DMS153 (cell line): Measurements from ENCODE around the gene ELFN2.

Experiments
- DNase-seq: peaks from one replicate; lab custom pipeline; 2025; lab: John Stamatoyannopoulos, UW

Gene ELFN2

DNA sequence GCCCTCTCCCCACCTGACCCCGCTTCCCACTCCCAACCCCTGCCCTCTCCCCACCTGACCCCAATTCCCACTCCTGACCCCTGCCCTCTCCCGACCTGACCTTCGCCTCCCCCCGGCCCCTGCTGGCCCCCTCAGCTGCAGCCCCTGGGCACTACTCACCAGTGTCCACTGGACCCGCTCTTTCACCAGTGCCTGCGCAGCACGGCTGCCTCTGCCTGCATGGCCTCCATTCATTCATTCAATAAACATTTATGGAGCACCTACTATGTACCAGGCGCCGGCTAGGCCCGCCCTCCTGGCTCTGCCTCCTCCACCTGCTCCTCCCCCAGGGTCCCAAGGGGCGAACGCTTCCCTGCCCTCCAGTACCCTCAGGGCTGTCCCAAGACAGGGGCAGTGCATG is 42.6 kb downstream of the ELFN2 start:
- no peak for DNase-seq

DNA sequence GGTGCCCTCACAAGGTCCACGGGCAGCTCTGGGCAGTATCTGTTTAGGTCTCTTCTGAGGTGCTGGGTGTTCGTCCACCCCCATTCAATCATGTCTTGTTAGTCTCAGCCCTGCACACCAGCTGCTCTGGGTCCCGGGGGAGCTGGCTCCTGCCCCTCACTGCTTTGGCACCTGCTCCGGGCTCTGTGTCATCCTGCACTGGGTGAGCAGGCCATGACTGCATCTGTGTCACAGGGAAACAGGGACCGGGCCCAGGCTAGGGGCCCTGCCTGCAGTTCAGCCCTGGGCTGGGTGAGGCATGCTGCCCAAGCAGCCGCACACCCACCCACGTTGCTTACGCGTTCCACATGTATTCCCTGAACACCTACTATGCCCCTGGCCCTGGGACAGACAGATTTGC is 43.9 kb downstream of the ELFN2 start:
- DNase-seq: peak; percentile 28

DNA sequence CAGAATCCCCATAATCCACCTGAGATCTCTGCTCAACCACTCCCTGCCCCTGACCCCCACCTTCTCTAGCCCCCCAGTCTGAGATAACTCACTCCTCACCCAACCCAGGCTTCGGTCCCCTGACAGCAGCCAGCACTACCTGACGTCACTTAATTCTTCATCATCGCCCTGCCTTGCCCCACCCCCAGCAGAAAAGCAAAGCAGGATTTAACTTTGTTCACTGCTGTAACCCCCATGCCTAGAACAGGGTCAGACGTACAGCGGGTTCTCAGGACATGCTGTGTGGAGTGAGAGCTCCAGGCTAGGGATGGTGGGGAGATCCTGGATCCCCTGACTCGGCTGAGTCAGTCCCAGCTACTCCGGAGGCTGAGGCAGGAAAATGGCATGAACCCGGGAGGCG is 45.8 kb downstream of the ELFN2 start:
- no peak for DNase-seq

DNA sequence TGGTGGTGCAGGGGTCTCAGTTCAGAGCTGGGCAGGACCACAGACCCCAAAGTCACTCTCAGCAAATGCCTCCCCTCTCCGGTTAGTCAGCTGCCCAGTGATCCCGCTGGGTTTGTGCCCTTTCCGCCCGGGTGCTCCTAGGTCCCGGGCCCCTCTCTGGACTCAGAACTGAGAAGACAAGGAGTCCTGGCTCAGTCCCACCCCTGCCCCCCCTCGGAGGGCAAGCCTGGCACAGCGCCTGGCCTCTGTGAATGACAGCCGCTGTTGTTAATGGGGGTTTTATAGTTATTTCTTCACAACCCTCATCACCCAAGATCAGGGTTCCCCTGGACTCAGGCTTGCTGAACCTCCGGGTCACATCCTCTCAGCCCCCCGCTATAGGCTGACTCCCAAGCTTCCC is 47.6 kb downstream of the ELFN2 start:
- no peak for DNase-seq

DNA sequence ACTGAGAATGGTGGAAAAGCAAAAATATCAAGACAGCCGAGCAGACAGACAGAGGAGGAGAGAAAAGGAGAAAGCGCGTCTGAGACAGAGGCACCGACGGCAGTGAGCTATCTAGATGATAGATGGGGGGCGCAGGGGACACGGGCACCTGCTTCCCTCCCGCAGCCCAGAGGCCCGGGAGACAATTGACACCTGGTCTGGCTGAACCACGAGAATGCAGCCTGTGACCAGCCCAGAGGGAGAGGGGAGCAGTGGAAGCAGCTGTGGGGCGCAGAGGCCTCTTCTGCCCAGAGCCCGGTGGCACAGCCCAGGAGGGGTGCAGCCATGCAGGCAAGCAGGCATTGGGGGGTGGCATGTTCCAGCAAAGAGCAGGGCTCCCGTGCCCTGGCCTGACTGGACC is 48.2 kb downstream of the ELFN2 start:
- DNase-seq: no peak

DNA sequence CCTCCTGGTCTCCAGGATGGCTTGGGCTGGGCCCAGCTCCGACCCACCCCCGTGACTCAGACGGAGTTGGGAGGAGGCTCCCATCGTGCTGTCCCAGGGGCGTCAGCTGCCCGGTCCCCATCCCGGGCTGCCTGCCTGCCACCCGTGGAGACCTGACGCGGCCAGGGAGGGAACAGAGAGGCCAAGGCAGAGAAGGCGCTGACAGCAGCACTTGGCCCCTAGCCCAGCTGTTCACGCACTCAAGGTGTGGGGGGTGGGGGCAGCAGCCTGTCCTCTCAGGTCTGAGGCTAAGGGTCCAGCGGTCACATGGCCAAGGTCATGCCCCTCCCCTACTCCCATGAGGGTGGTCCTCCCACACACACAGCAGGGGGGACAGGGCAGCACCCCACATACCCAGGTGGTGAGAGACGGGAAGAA is 48.6 kb downstream of the ELFN2 start:
- DNase-seq: no peak

DNA sequence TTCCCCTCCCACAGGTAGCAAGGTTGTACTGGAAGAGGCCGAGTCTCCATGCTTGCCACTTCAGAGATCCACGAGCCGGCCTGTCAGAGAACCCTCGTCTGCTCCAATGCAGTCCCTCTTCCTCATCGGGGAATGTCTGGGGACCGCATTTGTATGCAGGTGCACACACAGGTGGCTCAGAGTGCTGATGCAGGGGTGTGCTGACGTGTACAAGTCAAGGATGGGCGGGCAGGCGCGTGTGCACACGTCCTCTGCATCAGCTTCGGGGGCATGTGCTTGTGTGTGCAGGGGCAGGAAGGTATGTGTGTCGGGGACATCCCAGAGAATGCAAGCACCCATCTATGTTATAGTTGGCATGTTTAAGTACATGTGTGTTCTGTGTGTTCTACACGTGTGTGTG is 49.4 kb downstream of the ELFN2 start:
- DNase-seq: no peak

DNA sequence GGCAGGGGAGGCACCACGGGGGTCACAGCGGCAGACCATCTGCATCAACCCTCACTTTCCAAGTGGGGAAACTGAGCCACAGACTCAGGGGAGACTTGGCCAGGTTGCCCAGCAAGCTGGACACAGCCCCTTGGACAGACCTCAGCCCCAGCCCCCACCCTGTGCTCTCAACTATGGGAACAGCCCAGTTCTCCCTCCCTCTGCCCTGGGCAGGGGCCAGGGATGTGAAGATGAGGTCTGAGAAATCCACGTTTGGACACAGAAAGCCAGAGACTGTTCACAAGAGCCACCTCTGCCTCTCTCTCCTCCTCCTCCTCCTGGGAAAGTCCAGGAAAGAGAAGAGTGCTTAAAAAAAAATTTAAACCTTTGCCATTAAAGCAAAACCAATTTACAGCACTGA is 50.1 kb downstream of the ELFN2 start:
- DNase-seq: no peak

DNA sequence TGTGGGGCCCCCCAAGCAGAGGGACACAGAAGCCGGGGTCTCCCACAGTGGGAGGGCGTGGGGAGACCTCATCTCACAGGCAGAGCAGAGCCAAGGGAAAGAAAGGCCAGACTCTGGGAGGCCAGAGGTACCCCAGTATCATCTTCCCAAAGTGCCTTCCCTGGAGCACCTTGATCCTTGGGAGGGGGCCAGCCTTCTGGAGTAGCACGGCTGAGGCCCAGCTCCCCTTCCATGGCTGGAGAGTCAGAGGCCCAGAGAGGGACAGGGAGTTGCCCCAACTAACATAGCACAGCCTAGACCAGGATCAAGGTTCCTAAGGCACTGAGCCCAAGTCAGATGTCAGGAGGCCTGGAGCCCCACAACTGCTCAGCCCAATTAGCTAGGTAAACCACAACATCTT is 50.6 kb downstream of the ELFN2 start:
- no peak for DNase-seq

DNA sequence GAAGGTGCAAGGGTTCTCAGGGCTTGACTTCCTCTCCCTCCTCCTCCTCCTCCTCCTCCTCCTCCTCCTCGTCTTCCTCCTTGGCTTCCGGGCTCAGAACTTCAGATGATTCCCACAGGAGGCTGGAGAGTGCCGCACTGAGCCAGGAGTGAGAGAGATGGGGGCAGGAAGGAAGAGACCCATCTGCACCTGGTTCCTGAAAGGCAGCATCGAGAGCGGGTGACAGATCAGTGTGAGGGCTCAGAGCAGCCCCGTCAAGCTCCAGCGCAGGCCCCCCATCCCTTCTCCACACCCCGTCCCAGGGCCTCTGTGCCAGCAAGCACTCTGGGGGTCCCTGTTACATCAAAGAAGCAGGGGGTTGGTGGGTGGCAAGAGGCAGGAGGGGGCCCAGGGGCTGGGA is 51.5 kb downstream of the ELFN2 start:
- no peak for DNase-seq

DNA sequence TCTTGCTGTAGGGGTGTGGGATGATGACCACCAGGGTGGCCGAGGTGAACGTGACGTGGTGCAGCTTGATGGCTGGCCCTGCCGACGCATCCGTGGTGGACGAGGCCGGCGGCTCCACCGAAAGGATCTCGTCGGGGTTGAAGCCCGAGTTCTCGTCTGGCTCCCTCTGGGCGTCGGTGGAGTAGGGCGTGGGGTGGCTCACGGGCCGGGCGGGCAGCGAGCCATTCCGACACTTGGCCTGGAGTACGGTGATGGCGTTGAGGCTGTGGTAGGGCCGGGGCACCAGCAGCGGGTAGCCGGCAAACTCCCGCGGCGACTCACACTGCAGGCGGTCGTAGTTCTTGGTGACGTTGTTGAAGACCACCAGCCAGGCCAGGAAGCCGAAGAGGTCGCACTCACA is 52.7 kb downstream of the ELFN2 start:
- no peak for DNase-seq

DNA sequence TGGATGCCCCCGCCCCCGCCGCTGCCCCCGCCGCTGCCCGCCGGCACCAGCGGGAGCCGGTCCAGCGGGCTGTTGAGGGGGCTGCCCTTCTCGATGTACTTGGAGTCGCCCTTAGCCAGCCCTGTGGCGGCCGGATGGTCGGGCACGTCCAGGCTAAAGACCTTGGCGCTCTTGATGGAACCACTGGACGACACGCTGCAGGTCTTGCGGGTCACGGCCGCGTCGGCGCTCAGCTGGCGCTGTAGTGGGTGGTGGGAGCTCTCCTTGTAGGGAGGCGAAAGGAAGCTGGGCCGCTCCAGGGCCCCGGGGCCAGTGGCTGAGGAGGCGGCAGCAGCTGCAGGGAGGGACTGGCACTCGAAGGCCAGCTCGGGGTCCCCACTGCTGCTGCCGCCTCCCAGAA is 53.8 kb downstream of the ELFN2 start:
- no peak for DNase-seq

DNA sequence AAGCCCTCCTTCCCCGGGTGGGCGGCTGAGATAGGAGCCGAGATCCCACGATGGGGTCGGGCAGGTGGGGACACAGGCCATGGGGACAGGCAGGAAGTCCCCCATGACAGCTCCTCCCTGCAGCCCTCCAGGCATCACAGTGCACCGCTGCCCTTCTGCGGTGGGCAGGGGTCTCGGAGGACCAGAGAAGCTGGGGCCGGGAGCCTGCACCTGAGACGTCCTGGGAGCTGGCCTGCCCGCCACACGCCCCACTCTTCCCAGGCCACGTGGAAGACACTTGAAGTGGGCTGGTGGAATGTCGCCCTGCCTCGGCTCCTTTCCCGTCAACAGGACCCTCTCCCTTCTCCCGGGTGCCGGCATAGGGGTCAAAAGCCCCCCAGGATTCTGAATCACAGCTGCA is 55.4 kb downstream of the ELFN2 start:
- DNase-seq: no peak

DNA sequence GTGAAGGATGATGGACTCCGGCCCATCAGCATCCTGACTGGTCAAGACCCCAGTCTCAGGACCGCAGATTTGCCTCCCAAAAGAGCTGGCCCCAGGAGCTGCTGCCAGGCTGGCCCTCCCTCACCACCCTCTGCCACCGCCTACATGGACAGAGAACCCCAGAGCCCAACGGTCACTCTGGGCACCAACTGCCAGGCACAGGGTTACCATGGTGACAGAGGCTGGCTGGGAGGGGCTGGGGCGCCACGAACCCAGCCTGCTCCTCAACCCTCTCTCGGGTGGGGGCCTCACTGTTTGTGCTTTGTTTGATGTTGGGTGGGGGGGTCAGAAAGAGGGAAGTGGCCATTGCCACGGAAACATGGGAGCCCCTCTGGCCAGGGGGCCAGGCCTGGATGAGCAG is 55.8 kb downstream of the ELFN2 start:
- no peak for DNase-seq

DNA sequence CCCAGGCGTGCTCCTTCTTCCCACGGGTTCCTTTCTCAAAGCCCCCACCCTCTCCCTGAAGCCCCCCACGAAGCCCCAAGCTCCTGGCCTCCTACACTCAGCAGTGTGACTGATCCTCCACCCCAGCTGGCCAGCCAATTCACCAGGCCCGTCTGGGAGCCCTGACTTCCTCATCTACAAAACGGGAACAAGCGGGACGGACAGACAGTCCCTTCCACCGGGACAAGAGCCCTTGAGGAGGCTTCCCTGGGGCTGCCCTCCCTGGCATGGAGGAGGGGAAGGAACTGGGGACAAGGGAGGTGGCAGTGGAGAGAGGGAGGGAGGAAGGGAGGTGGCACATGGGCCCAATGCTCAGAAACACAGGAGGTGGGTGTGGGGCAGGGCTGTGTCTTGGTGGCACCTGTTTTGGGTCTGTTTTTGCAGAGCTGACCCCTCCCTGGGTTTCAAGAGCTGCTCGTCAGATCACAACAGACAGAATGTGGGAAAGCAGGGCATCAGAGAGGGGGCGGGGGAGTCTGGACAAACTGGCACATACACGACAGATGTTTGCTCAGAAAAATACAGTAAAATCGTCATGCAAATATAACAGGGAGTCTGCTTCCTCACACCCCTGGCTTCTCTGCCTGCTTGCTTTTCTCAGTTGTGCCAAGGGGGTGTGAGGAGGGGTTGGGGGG is 56.8 kb downstream of the ELFN2 start:
- no peak for DNase-seq

DNA sequence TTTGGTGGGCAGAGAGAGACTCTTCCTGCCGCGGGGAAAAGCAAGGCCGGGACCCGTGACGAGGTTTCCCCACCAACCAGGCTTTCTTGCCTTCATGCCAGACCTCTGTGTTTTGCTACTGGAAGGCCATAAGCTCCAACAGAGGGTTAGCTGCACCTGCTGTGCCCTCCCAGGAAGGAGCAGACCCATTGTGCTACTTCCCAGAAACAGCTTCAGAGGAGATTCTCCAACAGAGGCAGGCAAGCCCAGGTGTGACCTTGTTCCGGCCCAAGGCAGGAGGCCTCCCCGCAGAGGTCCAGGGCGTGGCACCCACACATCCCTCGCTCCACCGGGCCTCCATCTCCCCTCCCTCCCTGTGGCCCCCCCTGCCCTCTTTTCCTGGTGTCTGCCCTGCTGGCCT is 57.8 kb downstream of the ELFN2 start:
- no peak for DNase-seq

DNA sequence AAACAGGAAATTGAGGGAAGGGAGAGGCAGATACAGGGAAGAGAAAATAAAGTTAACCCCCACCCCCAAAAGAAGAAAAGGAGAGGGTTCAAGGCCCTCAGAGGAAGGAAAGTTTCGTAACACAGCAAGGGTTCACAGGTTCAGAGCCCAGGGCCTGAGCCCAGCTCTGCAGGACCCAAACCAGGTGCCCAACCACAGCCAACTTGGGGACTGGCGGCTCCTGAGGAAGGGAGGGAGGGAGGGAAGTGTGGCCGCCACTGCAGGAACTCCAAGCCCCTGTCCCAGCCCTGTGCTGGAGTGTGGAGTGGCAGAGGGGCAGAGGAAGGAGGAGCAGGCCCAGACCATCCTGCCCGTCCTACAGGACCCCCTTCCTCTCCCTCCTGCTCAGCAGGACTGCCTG is 59.2 kb downstream of the ELFN2 start:
- DNase-seq: no peak

DNA sequence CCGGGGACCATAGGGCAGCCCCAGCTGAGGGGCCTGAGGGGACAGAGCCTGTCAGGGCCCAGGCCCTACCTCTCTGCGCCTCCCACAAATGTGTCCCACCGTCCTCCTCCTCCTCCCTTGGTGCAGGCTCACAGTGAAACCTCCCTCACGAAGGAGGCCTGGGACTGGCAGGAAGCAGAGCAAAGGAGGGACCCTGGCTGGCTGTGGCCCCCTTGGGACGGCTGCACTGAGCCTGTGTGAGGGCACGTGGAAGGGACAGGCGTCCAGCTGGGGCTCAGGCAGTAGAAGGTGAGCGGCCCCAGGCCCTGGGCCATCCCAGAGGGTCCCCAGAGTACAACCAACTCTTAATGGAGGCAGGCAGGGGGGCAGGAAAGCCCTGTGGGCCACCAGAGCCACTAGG is 60.7 kb downstream of the ELFN2 start:
- no peak for DNase-seq

DNA sequence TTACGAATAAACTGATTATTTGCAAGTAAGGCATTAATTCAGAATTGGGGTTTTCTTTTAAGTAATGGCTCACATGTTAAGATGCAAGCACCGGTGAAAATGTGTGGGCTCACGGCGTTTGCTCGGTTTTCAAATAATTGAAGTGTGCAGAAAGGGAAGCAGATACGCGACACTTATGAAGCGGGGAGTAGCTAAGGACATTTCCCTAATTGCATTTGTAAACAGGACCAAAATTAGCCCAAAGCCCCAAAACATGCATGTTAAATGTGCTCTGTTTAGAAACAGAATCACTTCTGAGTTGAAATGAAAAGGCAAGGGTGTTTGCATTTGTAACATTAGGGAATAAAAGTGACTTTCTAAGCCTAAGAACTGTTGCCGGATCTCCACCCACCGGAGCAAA is 61.3 kb downstream of the ELFN2 start:
- no peak for DNase-seq

DNA sequence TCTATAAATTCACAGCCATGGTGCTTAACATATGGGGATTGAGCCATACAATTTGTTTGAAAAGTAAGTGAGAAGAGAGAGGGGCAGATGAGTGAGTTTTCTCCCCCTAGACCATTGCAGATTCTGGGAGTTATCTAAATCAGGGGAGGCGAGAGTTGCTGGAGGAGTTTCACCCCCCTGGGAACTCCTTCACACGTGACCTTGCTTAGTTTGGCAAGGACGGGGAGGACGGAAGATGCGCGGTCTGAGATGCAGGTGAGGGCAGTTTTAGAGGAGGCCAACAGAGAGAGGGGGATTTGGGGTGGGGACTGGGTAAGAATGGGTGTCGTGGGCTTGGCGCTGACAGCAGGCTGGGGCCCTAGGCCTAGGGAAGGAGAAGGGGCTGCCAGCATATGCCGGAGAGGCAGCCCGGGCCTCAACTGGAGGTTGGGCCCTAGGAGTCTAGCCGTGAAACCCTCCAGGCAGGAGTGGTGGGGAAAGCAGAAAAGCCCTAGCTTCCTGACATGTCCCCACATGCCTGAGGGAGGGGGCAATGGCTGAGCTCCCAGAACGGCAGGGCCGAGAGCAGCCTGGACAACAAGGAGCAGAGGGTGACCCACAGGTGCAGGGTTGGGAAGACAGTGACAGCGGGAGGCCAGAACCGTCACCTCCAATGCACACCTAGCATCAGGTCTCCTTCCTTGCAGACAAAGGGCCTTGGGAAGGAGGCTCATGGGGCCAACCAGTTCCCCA is 63.9 kb downstream of the ELFN2 start:
- no peak for DNase-seq

DNA sequence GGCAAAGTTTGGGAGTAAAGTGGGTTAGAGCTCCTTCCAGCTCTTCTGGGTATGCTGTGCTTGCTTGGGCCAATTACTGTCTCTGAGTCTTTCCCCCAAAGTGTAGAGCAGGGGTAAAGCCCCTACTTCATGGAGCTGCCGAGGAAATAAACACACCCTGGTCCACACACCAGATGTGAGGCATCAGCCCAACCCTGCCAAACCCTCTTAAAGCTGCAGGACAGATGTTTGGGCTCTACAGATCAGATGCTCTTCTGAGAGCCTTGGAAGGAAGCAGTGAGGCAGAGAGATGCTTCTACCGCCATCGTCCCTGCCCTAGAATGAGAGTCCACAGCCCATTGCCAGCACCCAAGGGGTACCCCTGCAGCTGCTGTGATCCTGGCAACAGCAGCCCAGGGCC is 64.7 kb downstream of the ELFN2 start:
- no peak for DNase-seq

DNA sequence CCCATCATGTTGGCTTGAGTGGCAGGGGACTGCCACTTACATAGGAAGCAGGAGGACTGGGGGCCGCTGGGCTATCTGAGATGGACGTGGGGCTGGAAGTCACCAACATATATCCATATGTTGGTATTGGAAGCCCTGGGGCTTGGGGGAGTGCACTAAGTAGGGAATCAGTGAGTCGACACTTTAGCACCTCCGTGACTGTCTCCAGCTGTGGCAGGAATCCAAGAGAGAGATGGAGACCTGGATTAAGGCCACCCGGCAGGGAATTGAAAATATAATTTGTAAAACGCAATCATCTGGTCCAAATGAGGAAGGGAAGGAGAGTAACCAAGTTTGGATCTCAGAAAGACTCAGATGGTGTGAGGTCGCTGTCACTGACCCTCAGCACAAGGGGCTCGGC is 68.4 kb downstream of the ELFN2 start:
- no peak for DNase-seq

DNA sequence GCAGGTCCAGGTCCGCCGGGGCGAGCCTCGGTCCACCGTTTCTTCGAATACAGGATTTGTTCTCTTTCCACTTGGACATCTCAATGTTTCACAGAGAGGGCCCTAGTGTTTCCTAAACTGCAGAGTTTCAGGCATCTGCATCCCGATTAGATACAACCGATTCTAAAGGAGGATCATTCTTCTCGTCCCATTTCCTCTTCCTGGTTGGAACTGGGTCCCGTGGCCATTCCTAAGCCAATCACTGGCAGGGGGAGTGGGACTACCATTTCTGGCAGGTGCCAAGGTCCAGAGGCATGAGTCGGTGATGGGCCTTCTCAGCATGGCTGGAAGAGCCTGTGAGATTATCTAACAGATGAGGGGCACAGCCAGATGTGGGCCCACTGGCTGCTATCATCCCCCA is 68.9 kb downstream of the ELFN2 start:
- no peak for DNase-seq

DNA sequence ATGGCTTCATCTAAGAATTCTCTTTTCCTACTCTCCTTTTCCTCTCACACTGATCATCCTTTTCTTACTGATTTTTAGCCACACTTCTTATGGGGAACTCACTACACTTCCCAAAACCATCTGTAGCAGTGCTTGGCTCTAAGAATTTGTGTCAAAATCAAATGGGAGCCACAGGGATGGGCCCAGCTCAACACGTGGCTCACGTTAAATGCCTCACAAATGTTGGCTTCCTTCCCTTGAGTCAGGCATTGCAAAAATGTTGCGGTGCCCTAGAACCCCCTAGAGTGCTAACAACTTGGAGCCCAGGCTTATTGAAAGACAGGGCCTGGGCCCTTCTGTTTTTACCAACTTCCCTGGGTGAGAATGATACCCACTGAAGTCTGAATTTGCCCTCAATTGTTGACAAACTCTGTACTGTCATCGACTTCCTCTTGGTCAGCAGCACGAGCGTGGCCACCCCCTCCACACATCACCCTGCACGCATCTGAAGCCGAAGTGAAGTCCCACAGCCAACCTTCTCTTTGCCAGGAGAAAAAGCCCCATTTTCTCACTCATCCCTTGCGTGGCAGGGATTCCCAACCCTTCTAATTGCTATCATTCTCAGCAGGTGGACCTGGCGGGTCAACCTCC is 69.7 kb downstream of the ELFN2 start:
- DNase-seq: no peak
